ENCODE data around the gene REG4.

GRCh38 chr1:119815928-119816327 lies 4.7 kb upstream of the REG4 start:
- TF ChIP-seq CTCF (IDR thresholded peaks at IDR 0.05) (no peak), POLR2A (IDR thresholded peaks at IDR 0.05) (no peak), EP300 (IDR thresholded peaks at IDR 0.05) (no peak)
